Thyroid gland (tissue), 4 donors: Measurements from ENCODE around the gene ARHGAP12.

Source experiments
- POLR2A ChIP-seq, 2 donors: fragments of 450-650 bp; IDR thresholded peaks; one replicate each; pipeline ENCODE4 v1.6.1; 2017; ENCODE audit warnings: antibody characterized with exemption in 2 of 2, mild to moderate bottlenecking in 2 of 2, moderate library complexity in 1 of 2
- TF ChIP-seq, protein P1 (sequence below), 6 experiments: fragments of 200-600 bp in 3 of 6; fragments of 450-650 bp in 3 of 6; sonication (generic) in 3 of 6; IDR thresholded peaks; one replicate each; pipeline ENCODE4 v1.5.1; 2016 to 2019; ENCODE audit warnings: antibody characterized with exemption in 6 of 6, mild to moderate bottlenecking in 2 of 6, inconsistent platforms in 1 of 6, moderate library complexity in 1 of 6

DNA sequence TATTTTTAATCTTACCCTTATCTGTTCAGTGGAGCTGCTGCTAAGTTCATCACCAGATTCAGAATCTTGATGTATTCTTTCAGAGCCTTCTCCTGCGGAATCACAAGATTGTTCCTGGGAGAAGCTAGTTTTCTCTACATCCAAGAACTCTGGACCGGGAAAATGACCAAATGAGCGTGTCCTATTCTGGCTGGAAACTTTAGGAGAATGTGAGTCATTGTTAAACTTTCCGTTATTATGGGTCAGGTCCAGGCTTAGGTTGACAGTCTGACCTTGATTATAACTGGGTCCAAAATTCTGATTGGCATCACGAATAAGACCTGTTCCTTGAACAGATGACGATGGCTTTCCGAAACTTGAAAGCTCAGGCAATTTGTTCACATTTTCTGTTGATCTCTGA, 20.5 kb downstream of the ARHGAP12 start:
- TF ChIP-seq, protein P1, sequence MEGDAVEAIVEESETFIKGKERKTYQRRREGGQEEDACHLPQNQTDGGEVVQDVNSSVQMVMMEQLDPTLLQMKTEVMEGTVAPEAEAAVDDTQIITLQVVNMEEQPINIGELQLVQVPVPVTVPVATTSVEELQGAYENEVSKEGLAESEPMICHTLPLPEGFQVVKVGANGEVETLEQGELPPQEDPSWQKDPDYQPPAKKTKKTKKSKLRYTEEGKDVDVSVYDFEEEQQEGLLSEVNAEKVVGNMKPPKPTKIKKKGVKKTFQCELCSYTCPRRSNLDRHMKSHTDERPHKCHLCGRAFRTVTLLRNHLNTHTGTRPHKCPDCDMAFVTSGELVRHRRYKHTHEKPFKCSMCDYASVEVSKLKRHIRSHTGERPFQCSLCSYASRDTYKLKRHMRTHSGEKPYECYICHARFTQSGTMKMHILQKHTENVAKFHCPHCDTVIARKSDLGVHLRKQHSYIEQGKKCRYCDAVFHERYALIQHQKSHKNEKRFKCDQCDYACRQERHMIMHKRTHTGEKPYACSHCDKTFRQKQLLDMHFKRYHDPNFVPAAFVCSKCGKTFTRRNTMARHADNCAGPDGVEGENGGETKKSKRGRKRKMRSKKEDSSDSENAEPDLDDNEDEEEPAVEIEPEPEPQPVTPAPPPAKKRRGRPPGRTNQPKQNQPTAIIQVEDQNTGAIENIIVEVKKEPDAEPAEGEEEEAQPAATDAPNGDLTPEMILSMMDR (IDR thresholded peaks at IDR 0.05), result no peak
- TF ChIP-seq POLR2A (IDR thresholded peaks at IDR 0.05), result no peak
